ENCODE results near the gene ESYT1.

ESYT1 gene

GRCh38 chr12:56189099-56189917, 61.2 kb downstream of the ESYT1 start, which contains the start of gene SMARCC2:
Gene SMARCC2, minus strand, starts transcription at chr12:56189483. Its CDS starts 22 bp downstream, at chr12:56189461.
- H3K4me3 ChIP-seq = peak within 1 kb of the TSS; percentile 92 to 95
- H3K27ac ChIP-seq = peak within 1 kb of the TSS; percentile 94 to 99
- H3K36me3 ChIP-seq = peaks cover 17 to 30% (median 25%) of the 10 kb centered on the region in 3 donors
- DNase-seq = peak; percentile 86 to 95
- no peaks in the 10 kb centered on the region for H3K27me3 ChIP-seq
- intact Hi-C loops (cut with DNase I; ENCODE audit: low total_unique reads) = loop anchor here (2.0 kb wide), 1 partner anchor 63 kb away; no protein-coding TSS in a partner anchor
- TF ChIP-seq CTCF (IDR thresholded peaks at IDR 0.05) = peak; percentile 60 to 94
- peaks cover 0 to 28% (median 23%) of the 10 kb centered on the region in 4 donors for H3K4me1 ChIP-seq
- no peaks in the 10 kb centered on the region for H3K9me3 ChIP-seq

- intact Hi-C loops (cut with DNase I; ENCODE audit: low total_unique reads) = loop anchor here (2.0 to 10.0 kb wide), 2 partner anchors 63 to 275 kb away; partner anchors contain the start of gene SPRYD4
- TF ChIP-seq CTCF (IDR thresholded peaks at IDR 0.05) = peak in 1 of 2 experiments; percentile 5
- H3K4me3 ChIP-seq = peak overlapping the region; percentile 92 to 95
Measured at GRCh38 chr12:56189918-56190694, 62.0 kb downstream of the ESYT1 start.

GRCh38 chr12:56190695-56191155, 62.7 kb downstream of the ESYT1 start:
- no peak for TF ChIP-seq CTCF (IDR thresholded peaks at IDR 0.05)
- H3K27ac ChIP-seq = peak overlapping the region; percentile 94 to 99
- H3K9me3 ChIP-seq = no peaks in the 10 kb centered on the region
- H3K27me3 ChIP-seq = no peaks in the 10 kb centered on the region
- DNase-seq = no peak
- H3K36me3 ChIP-seq = peaks cover 2 to 16% (median 10%) of the 10 kb centered on the region in 3 donors
- peak overlapping the region; percentile 92 to 95 for H3K4me3 ChIP-seq
- H3K4me1 ChIP-seq = peaks cover 0 to 28% (median 23%) of the 10 kb centered on the region in 4 donors
- intact Hi-C loops (cut with DNase I; ENCODE audit: low total_unique reads) = loop anchor here (10.0 kb wide), 1 partner anchor 274 kb away; the partner anchor contains the start of gene SPRYD4

More at GRCh38 chr12:56189918-56190694, 62.0 kb downstream of the ESYT1 start:
- no peaks in the 10 kb centered on the region for H3K9me3 ChIP-seq
- peak overlapping the region; percentile 94 to 99 for H3K27ac ChIP-seq
- DNase-seq = peak; percentile 75 to 90
- peaks cover 9 to 22% (median 17%) of the 10 kb centered on the region in 3 donors for H3K36me3 ChIP-seq
- H3K27me3 ChIP-seq = no peaks in the 10 kb centered on the region
- H3K4me1 ChIP-seq = peaks cover 0 to 28% (median 23%) of the 10 kb centered on the region in 4 donors

GRCh38 chr12:56192582-56192981, 64.5 kb downstream of the ESYT1 start:
- Histone ChIP-seq H3K4me1 (peaks cover 0 to 30% (median 17%) of the 10 kb centered on the region in 4 donors), H3K27me3 (no peaks in the 10 kb centered on the region), H3K36me3 (peaks cover 0 to 5% (median 0%) of the 10 kb centered on the region in 3 donors), H3K9me3 (no peaks in the 10 kb centered on the region), H3K27ac (no peak overlapping the region), H3K4me3 (no peak overlapping the region)
- TF ChIP-seq CTCF (IDR thresholded peaks at IDR 0.05) = no peak
- intact Hi-C loops (cut with DNase I; ENCODE audit: low total_unique reads) = loop anchor here (2.0 to 10.0 kb wide), 2 partner anchors 32 to 272 kb away; partner anchors contain the start of genes NABP2 and SPRYD4
- no peak for DNase-seq

- no peak overlapping the region for H3K4me3 ChIP-seq
- no peaks in the 10 kb centered on the region for H3K27me3 ChIP-seq
- DNase-seq = peak; percentile 78 to 87
- H3K4me1 ChIP-seq = peaks cover 0 to 26% (median 12%) of the 10 kb centered on the region in 4 donors
- H3K9me3 ChIP-seq = no peaks in the 10 kb centered on the region
- peak; percentile 72 to 90 for TF ChIP-seq CTCF (IDR thresholded peaks at IDR 0.05)
- intact Hi-C loops (cut with DNase I; ENCODE audit: low total_unique reads) = loop anchor here (2.0 to 10.0 kb wide), 2 partner anchors 32 to 272 kb away; partner anchors contain the start of genes NABP2 and SPRYD4
- peaks cover 0 to 5% (median 0%) of the 10 kb centered on the region in 3 donors for H3K36me3 ChIP-seq
- H3K27ac ChIP-seq = no peak overlapping the region
Measured at GRCh38 chr12:56193025-56193578, 65.0 kb downstream of the ESYT1 start.
